Body of pancreas (tissue), 4 donors: ENCODE results near the gene BRD1.

ENCODE experiments used
- CTCF ChIP-seq, 7 experiments: fragments of 450-650 bp in 4 of 7; fragments of 200-600 bp in 3 of 7; sonication (generic) in 3 of 7; IDR thresholded peaks; one replicate each; pipeline ENCODE4 v1.5.1; 2016 to 2019; ENCODE audit warnings: antibody characterized with exemption in 7 of 7
- POLR2A ChIP-seq, 3 donors: fragments of 450-650 bp; IDR thresholded peaks; one replicate each; pipeline ENCODE4 v1.6.1; 2016; ENCODE audit warnings: antibody characterized with exemption in 3 of 3, mild to moderate bottlenecking in 2 of 3

GRCh38 chr22:49784630-49784971 is 43.1 kb downstream of the BRD1 start:
- TF ChIP-seq CTCF (IDR thresholded peaks at IDR 0.05): no peak
- TF ChIP-seq POLR2A (IDR thresholded peaks at IDR 0.05): no peak
